Heart right ventricle (tissue), 16 donors: ENCODE results near the gene AGO3. TPM values are rescaled to one million over a fixed set of nuclear protein-coding genes. Genes with fewer than 3 reads are reported as not detected.

Source experiments
- ATAC-seq, 8 donors: fragments of 200-7000 bp; cut with Tn5 transposase; one replicate each; pipeline ENCODE4 v1.9.1; 2020; ENCODE audit warnings: mild to moderate bottlenecking in 8 of 8, moderate library complexity in 8 of 8, moderate number of reproducible peaks in 1 of 8
- DNase-seq, 2 donors: peaks; one replicate each; pipeline ENCODE4 v3.0.0-alpha.2; 2020
- H3K27ac ChIP-seq, 10 donors: fragments of 200-600 bp; sonication (generic) in 2 of 10; one replicate each; pipeline versions ENCODE4 v1.5.0 to v1.8.0; 2020 to 2022; ENCODE audit warnings: mild to moderate bottlenecking in 3 of 10
- H3K27me3 ChIP-seq, 7 donors: fragments of 200-600 bp; one replicate each; pipeline ENCODE4 v1.8.0; 2021 to 2022; ENCODE audit warnings: mild to moderate bottlenecking in 2 of 7
- H3K36me3 ChIP-seq, 9 donors: fragments of 200-600 bp; sonication (generic) in 1 of 9; one replicate each; pipeline versions ENCODE4 v1.5.0 to v1.8.0; 2020 to 2022; ENCODE audit warnings: mild to moderate bottlenecking in 2 of 9
- H3K4me1 ChIP-seq, 9 donors: fragments of 200-600 bp; sonication (generic) in 1 of 9; one replicate each; pipeline versions ENCODE4 v1.5.0 to v1.8.0; 2020 to 2022; ENCODE audit warnings: mild to moderate bottlenecking in 4 of 9
- H3K4me3 ChIP-seq, 10 donors: fragments of 200-600 bp; sonication (generic) in 2 of 10; one replicate each; pipeline versions ENCODE4 v1.5.0 to v1.8.0; 2020 to 2022; ENCODE audit warnings: mild to moderate bottlenecking in 7 of 10, moderate library complexity in 2 of 10
- H3K9me3 ChIP-seq, 11 donors: fragments of 200-600 bp in 10 of 11; sonication (generic) in 2 of 11; one replicate each; pipeline versions ENCODE4 v1.5.0 to v1.8.0; 2013 to 2022; ENCODE audit warnings: mild to moderate bottlenecking in 2 of 11, control low read depth in 1 of 11, moderate library complexity in 1 of 11
- WGBS, 2 donors: extraction: QIAGEN DNeasy Blood & Tissue Kit; methylation state at CpG; one replicate each; pipeline ENCODE4 v1.1.7; 2013; ENCODE audit warnings: inconsistent platforms in 1 of 2; 5-methylcytosine and 5-hydroxymethylcytosine counted together
- intact Hi-C, 10 donors: fragments of 100-400 bp; cut with DNase I; formaldehyde crosslinking; loops; one replicate each; pipeline versions ENCODE4 v1.11.1 to v1.14.2; 2022
- polyA plus RNA-seq, 2 donors: library from polyadenylated mRNA; stranded (reverse); fragments of 200-250 nt; gene quantifications; one replicate each; pipeline ENCODE4 v1.2.3, GENCODE V29; 2013
- total RNA-seq, 10 donors: library from RNA; stranded (reverse); fragmentation: NEBNext Ultra II Directional in 3 of 10; extraction: Animal tissue kit (Norgen Biotek cat#: 25700) in 3 of 10; gene quantifications; one replicate each; pipeline versions ENCODE4 v1.2.1 to v1.2.4, GENCODE V29; 2021 to 2023
- TF ChIP-seq, protein P1 (sequence below), 9 donors: fragments of 200-600 bp; sonication (generic) in 2 of 9; IDR thresholded peaks; one replicate each; pipeline versions ENCODE4 v1.5.0 to v1.8.0; 2021 to 2022; ENCODE audit warnings: antibody characterized with exemption in 9 of 9, mild to moderate bottlenecking in 5 of 9, moderate library complexity in 1 of 9
- donor health status: Arrhythmogenic right ventricular cardiomyopathy.
- donor health status: ischemic (EF 13 %, LVEDD 7.1; RV severe dilation, severe dysfunction).
- donor health status: healthy with polysubstance abuse.
- donor health status: DM: no; HTN: yes; CAD: no.
- donor health status: DM: no; HTN: no; CAD: no.
- donor health status: ischemic (EF 25% LVEDD 6.9; RV normal size, moderate dysfunction).
- donor health status: ischemic (EF 25% LVEDD 5.7; RV mildly dilated, moderate dysfunction).
- donor health status: healthy.
- donor health status: DM: yes; HTN: yes; CAD: no.
- donor health status: Ischemic cardiomyopathy.
- donor health status: ischemic (EF 35%, LVEDD 5.7; RV mildly dilated, moderate dysfunction).
- donor health status: nonischemic (EF 11% LVEDD 7.7; RV severe dilation, severe dysfunction).
- donor health status: DM: yes; HTN: yes; CAD: no.
- donor health status: PGD.
- donor health status: ischemic (EF 29% LVEDD 5.4; RV normal size, mild dysfunction).
- donor health status: nonischemic (EF 23%, LVEDD 6.1; RV moderate dilation, normal function).

AGO3 gene
- total and polyA plus RNA-seq, 12 donors: 2.2 to 20.7 (median 14.7) TPM

GRCh38 chr1:35929730-35930592 is 944 bp upstream of the AGO3 start:
- peak; percentile 40 to 67 (median 54) for ATAC-seq
- intact Hi-C loops: loop anchor here in 1 of 10 donors (5.0 to 10.0 kb wide), 2 partner anchors 48 to 155 kb away; partner anchors contain the start of genes ADPRS, AGO1 and TEKT2
- no peaks in the 10 kb centered on the region for H3K9me3 ChIP-seq

DNA sequence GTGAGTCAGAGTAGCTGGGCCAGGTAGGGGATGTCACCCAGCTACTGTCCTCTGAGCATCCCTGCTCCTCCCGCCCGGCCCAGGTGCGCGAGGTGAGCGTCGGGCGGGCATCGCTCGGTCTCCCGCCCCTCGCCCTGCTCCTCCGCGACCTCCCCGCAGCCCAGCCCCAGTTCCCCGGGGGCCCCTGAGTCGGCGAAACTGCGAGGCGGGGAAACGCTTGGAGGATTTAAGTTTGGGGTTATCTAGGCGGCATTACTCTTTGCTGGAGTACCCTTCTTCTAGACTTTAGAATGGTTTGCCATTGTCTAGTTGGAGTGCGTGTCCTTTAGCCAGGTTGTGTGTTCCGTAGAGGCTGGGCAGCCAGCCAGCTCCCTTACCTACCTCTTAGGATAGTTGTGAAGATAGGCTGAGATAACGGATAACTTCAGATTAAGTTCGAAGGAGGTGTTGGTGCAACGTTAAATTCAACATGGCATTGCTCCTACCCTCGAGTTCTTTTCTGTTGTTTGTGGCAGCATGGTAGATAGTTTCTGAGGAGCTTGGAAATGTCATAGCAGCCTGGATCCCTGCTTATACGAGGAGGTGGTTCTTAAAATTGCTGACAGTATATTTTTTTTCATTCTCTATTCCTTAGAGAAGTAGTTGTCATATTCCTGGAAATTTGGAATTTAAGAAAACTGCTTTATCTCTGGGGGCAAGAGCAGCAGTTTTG is 697 bp downstream of the AGO3 start:
- H3K9me3 ChIP-seq: no peaks in the 10 kb centered on the region
- H3K27ac ChIP-seq: peak overlapping the region; percentile 97 to 100 (median 99)
- intact Hi-C loops: loop anchor here in 2 of 10 donors (1.0 to 10.0 kb wide), 2 partner anchors 48 to 153 kb away; partner anchors contain the start of genes ADPRS (in 1 of the 2), AGO1 (in 1 of the 2) and TEKT2 (in 1 of the 2)
- peak overlapping the region; percentile 81 to 98 (median 94) for H3K4me3 ChIP-seq
- no peaks in the 10 kb centered on the region for H3K36me3 ChIP-seq
- peaks cover 2 to 52% (median 32%) of the 10 kb centered on the region in 9 donors for H3K4me1 ChIP-seq
- peak in 6 of 8 donors; percentile 3 to 66 (median 15) for ATAC-seq
- peak; percentile 6 to 24 for DNase-seq
- H3K27me3 ChIP-seq: no peaks in the 10 kb centered on the region
- WGBS, 2 donors: 0% methylated on average over 28 of the region's 28 CpGs
- TF ChIP-seq, protein P1, sequence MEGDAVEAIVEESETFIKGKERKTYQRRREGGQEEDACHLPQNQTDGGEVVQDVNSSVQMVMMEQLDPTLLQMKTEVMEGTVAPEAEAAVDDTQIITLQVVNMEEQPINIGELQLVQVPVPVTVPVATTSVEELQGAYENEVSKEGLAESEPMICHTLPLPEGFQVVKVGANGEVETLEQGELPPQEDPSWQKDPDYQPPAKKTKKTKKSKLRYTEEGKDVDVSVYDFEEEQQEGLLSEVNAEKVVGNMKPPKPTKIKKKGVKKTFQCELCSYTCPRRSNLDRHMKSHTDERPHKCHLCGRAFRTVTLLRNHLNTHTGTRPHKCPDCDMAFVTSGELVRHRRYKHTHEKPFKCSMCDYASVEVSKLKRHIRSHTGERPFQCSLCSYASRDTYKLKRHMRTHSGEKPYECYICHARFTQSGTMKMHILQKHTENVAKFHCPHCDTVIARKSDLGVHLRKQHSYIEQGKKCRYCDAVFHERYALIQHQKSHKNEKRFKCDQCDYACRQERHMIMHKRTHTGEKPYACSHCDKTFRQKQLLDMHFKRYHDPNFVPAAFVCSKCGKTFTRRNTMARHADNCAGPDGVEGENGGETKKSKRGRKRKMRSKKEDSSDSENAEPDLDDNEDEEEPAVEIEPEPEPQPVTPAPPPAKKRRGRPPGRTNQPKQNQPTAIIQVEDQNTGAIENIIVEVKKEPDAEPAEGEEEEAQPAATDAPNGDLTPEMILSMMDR (IDR thresholded peaks at IDR 0.05): no peak

More at GRCh38 chr1:35929730-35930592, 944 bp upstream of the AGO3 start:
- H3K36me3 ChIP-seq: no peaks in the 10 kb centered on the region
- peaks cover 5 to 52% (median 34%) of the 10 kb centered on the region in 9 donors for H3K4me1 ChIP-seq
- H3K4me3 ChIP-seq: peak overlapping the region; percentile 81 to 98 (median 94)
- TF ChIP-seq, protein P1 (IDR thresholded peaks at IDR 0.05): no peak
- 1 to 3% methylated on average over 15 of the region's 15 CpGs for whole genome bisulfite sequencing, 2 donors
- H3K27ac ChIP-seq: peak overlapping the region; percentile 97 to 100 (median 99)
- DNase-seq: peak; percentile 44 to 51
- no peaks in the 10 kb centered on the region for H3K27me3 ChIP-seq

DNA sequence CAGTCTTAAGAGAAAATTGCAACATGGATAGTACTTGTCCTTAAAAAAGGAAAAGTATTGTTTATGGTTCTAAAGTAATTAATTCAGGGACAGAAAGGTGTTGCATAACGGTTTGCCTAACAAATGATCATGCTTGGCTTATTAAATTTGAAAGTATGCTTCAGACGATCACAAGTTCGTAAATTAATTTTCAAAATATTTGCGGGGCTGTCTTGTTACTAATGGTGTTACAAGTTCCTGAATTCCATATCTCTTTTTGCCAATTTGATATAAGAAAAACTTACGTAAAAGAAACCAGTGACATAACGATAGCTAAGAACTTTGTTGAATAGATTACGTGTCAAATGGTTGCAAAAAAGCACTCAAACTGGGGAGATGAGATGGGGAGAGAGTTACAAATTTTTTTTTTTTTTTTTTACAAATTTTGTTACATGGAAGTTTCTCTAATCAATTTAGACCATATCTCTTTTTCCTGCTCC is 1.3 kb downstream of the AGO3 start:
- intact Hi-C loops: loop anchor here in 1 of 10 donors (10.0 kb wide), 1 partner anchor 153 kb away; the partner anchor contains the start of genes ADPRS and TEKT2
- peak overlapping the region in 8 of 10 donors; percentile 81 to 98 (median 92) for H3K4me3 ChIP-seq
- peak overlapping the region in 5 of 10 donors; percentile 98 to 100 (median 99) for H3K27ac ChIP-seq
- H3K36me3 ChIP-seq: no peaks in the 10 kb centered on the region
- 51 to 66% methylated on average over 7 of the region's 7 CpGs for WGBS, 2 donors
- TF ChIP-seq, protein P1 (IDR thresholded peaks at IDR 0.05): no peak
- peaks cover 2 to 56% (median 32%) of the 10 kb centered on the region in 9 donors for H3K4me1 ChIP-seq
- DNase-seq: no peak
- ATAC-seq: no peak
- H3K9me3 ChIP-seq: peaks cover 0 to 3% (median 0%) of the 10 kb centered on the region in 11 donors
- no peaks in the 10 kb centered on the region for H3K27me3 ChIP-seq

- TF ChIP-seq, protein P1 (IDR thresholded peaks at IDR 0.05): no peak
- DNase-seq (no peak), ATAC-seq (no peak)
- intact Hi-C loops: loop anchor here in 1 of 10 donors (10.0 kb wide), 1 partner anchor 152 kb away; the partner anchor contains the start of genes ADPRS and TEKT2
- Histone ChIP-seq H3K4me3 (peak overlapping the region in 1 of 10 donors; percentile 81), H3K36me3 (no peaks in the 10 kb centered on the region), H3K27me3 (no peaks in the 10 kb centered on the region), H3K9me3 (peaks cover 0 to 6% (median 0%) of the 10 kb centered on the region in 11 donors), H3K27ac (no peak overlapping the region), H3K4me1 (peaks cover 2 to 60% (median 32%) of the 10 kb centered on the region in 9 donors)
These were observed 2.0 kb downstream of the AGO3 start for GRCh38 chr1:35932941-35933340.
